T47D (cell line): ENCODE measurements around the gene CALU.

Experiments used
- DNase-seq, 2 experiments: peaks; one replicate each; pipeline versions ENCODE4 v3.0.0 to v3.0.0-alpha.2; 2011 to 2012; ENCODE audit warnings: low read depth in 1 of 2, low spot score in 1 of 2
- JUND ChIP-seq: IDR thresholded peaks from 2 replicates; pipeline ENCODE4 v1.6.1; 2012; ENCODE audit warnings: low read depth
- in situ Hi-C: cut with HindIII; loops from 2 replicates; pipeline ENCODE4 v1.10.0; 2016; ENCODE audit warnings: low sequenced_read_pairs, low pct_unique_long_range_greater_than_20kb

Gene CALU

DNA sequence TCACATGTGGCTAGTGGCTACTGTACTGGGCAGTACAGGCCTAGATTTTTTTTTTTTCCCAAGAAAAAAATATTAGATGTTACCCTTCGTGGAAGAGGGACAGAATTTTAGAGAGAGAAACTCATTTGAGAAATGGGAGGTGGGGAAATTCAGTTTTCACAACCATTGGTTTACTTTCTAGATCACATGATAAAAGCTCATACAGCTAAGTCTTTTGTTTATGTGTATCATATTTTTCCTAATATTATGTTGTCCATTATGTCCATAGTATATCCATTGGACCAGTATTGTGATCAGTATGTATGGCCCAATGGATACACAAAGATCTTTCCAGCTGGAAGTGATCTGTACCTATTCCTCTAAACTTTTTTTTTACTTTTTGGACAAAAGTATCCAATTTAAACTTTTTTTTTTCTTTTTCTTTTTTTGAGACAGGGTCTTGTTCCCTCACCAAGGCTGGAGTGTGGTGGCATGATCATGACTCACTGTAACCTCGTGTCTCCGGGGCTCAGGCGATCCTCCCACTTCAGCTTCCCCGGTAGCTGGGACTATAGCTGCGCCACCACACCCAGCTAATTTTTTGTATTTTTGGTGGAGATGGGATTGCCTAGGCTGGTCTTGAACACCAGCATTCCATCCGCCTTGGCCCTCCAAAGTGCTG lies 4.1 kb downstream of the CALU start:
- DNase-seq, result no peak
- in situ Hi-C loops, result no loop called here
- TF ChIP-seq JUND, result no peak

- TF ChIP-seq JUND, result no peak
- DNase-seq, result no peak
- in situ Hi-C loops, result no loop called here
Observed at GRCh38 chr7:128744366-128744905, 5.3 kb downstream of the CALU start.

DNA sequence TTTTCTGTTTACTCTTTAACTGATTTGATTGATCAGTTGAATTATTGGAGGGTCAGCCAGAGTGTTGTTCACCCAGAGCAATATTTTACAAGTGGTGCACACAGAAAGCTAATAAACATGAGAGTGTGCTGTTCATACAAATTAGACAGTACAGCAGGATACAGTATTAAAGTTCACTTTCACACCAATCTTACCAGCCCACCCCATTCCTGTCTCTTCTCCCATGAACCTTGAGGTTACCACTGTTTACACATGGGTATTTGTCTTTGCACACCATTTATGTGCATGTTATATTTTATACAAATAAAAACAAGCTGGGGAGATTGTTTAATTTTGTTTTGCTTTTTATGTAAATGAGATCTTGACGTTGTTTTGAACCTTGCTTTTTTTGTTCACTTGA lies 6.5 kb downstream of the CALU start:
- in situ Hi-C loops, result no loop called here
- DNase-seq, result no peak
- no peak for TF ChIP-seq JUND

GRCh38 chr7:128747327-128748079 lies 8.3 kb downstream of the CALU start:
- TF ChIP-seq JUND, result no peak
- in situ Hi-C loops, result no loop called here
- DNase-seq, result no peak

GRCh38 chr7:128752251-128752650 lies 13.1 kb downstream of the CALU start:
- in situ Hi-C loops, result no loop called here
- no peak for TF ChIP-seq JUND
- no peak for DNase-seq

GRCh38 chr7:128755075-128755818 lies 16.1 kb downstream of the CALU start:
- in situ Hi-C loops, result no loop called here
- DNase-seq, result no peak
- no peak for TF ChIP-seq JUND

DNA sequence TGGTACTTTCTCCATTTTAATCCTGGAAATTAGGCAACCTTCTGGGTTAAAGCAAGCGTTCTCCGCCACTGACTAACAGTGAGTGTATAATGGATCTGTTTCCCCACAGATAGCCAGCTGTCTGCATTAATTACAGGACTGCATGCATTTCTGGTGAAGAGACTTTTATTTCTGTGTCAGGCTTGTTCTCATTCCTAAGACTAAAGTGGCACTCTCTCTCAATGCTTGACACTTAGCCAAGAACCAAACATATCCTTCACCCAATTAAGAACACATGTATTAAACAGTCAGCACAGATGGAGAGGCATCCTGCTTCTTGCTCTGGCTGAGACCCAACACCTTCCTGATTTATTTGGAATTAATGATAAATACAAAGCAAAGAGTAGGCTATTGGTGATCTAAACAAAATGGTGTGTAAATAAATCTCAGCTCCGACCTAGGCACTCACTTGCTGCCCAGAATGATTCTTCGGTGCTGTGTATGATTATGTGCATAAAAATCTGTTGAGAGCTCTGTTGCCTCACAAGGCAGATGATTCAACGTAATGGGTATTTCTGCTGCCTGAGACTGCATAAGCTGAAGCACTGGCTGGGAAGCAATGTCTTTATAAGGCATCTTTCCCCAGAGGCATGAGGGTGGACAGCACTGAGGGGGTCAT lies 16.8 kb downstream of the CALU start:
- no peak for DNase-seq
- no peak for TF ChIP-seq JUND
- in situ Hi-C loops, result no loop called here

DNA sequence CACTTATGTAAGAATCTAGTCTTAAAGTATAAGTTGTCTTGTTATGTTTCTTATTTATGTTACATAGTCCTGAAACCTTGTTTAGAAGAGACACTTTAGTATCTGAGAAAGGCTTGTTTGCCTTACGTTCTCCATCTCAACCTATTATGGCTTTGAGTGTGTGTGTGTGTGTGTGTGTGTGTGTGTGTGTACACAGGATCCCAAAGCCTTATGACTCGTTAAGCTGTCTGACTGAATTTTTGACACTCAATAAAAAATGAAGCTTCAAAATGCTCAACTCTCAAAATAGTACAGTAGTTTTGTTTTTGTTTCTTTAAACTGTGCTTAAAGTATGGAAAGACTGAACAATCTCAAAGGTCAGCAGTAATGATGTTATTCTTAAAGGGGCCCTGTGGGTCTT lies 18.0 kb downstream of the CALU start:
- no peak for TF ChIP-seq JUND
- in situ Hi-C loops, result no loop called here

DNA sequence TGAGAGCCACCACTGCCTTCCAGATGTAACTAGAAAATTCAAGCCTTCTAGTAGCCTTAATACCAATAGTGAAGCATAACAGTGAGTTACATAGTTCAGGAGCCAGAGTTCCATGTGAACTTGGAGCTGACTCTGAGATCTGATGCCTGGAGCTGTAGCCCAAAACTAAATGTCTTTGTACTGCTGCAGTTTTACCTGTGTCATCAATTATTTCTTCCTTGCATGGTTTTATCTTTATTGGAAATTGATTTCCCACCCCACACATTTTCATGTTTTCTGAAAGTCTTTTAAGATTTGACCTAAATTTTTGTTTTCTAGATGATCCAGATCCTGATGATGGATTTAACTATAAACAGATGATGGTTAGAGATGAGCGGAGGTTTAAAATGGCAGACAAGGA lies 19.4 kb downstream of the CALU start:
- TF ChIP-seq JUND, result no peak
- in situ Hi-C loops, result no loop called here
- DNase-seq, result no peak

More for the DNA sequence above, 18.0 kb downstream of the CALU start:
- DNase-seq, result no peak

DNA sequence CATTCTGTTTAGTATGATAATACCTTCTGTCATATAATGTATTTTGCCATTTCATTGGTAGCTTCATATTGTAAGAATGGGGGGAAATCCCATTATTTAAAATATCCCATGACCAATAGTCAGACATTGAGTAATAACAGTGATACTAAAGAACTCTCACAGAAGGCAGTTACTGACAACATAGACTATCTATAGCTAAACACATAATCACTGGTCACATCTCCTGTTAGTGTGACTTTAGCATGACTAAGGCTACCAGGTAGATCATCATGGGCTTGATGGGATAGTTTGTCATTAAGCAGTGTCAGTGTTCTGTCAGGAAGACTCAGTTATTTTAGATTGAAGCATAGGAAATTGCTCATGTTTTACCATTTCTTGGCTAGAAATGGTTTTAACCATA lies 20.1 kb downstream of the CALU start:
- DNase-seq, result no peak
- no peak for TF ChIP-seq JUND
- in situ Hi-C loops, result no loop called here

- TF ChIP-seq JUND, result no peak
- no peak for DNase-seq
- in situ Hi-C loops, result no loop called here
Observed at GRCh38 chr7:128763541-128763940, 24.4 kb downstream of the CALU start.

DNA sequence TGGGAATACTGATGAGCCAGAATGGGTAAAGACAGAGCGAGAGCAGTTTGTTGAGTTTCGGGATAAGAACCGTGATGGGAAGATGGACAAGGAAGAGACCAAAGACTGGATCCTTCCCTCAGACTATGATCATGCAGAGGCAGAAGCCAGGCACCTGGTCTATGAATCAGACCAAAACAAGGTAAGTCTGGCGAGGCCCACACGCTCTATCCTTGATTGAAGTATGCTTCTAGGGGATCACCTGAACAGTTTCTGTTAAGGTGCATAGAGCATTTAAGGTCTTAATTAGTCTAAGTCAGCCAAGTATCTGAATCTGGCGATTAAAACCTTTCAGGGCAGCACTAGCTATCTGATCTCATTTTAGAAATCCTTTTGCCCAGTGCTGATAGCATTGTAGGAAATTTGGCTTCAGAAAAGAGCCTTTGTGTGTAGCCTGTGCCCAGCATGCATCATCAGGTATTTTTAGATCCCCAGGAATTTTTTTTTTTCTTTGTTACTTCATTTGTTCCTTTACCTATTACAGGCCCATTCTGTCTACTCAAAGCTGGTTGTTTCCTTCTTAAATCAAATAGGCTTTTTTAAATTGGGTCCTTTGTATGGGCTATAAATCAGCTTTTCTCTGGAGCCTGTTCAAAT lies 28.4 kb downstream of the CALU start:
- DNase-seq, result no peak
- in situ Hi-C loops, result no loop called here
- no peak for TF ChIP-seq JUND

DNA sequence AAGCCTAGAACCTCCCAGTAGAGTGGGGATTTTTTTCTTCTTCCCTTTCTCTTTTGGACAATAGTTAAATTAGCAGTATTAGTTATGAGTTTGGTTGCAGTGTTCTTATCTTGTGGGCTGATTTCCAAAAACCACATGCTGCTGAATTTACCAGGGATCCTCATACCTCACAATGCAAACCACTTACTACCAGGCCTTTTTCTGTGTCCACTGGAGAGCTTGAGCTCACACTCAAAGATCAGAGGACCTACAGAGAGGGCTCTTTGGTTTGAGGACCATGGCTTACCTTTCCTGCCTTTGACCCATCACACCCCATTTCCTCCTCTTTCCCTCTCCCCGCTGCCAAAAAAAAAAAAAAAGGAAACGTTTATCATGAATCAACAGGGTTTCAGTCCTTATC lies 31.1 kb downstream of the CALU start:
- no peak for DNase-seq
- TF ChIP-seq JUND, result no peak
- in situ Hi-C loops, result no loop called here
